Common myeloid progenitor, CD34-positive (primary cell): ENCODE results near the gene TBXAS1.
A peak's percentile ranks its signal among the peaks of the same experiment; 100 is the strongest.

Experiments used
- CTCF ChIA-PET: fragments of 350-600 bp; sonication (Branson Sonifier 250); formaldehyde crosslinking; loops from one replicate; lab custom pipeline; 2021; ENCODE audit warnings: antibody characterized with exemption; lab: Charles Lee
- POLR2A ChIA-PET: fragments of 350-600 bp; sonication (Branson Sonifier 250); formaldehyde crosslinking; loops from one replicate; lab custom pipeline; 2021; ENCODE audit warnings: antibody characterized with exemption; lab: Charles Lee
- DNase-seq, 3 donors: peaks; one replicate each; pipeline versions ENCODE4 v3.0.0 to v3.0.0-alpha.2; 2013
- H3K27ac ChIP-seq, 2 experiments: 1 replicate in 1 of 2; 2 replicates in 1 of 2; pipeline ENCODE4 v1.7.0; 2013; ENCODE audit warnings: inconsistent platforms in 2 of 2, low read length in 2 of 2, mild to moderate bottlenecking in 2 of 2, low read depth in 1 of 2, moderate library complexity in 1 of 2; ENCODE audit not compliant: severe bottlenecking in 2 of 2, insufficient read depth in 1 of 2, poor library complexity in 1 of 2
- H3K27me3 ChIP-seq, 5 experiments: replicated peaks in 2 of 5; 1 replicate in 3 of 5; 2 replicates in 2 of 5; pipeline versions ENCODE4 v1.6.1 to v1.7.0; 2013; ENCODE audit warnings: low read length in 4 of 5, mild to moderate bottlenecking in 2 of 5, moderate library complexity in 2 of 5, inconsistent platforms in 1 of 5; ENCODE audit not compliant: insufficient read depth in 5 of 5, control insufficient read depth in 4 of 5
- H3K36me3 ChIP-seq, 4 experiments: 1 replicate in 2 of 4; 2 replicates in 2 of 4; pipeline versions ENCODE4 v1.6.1 to v1.7.0; 2013; ENCODE audit warnings: low read length in 3 of 4, control low read depth in 1 of 4, mild to moderate bottlenecking in 1 of 4; ENCODE audit not compliant: control insufficient read depth in 4 of 4, insufficient read depth in 4 of 4
- H3K4me1 ChIP-seq, 4 experiments: 1 replicate in 3 of 4; 2 replicates in 1 of 4; pipeline versions ENCODE4 v1.6.1 to v1.7.1; 2013; ENCODE audit warnings: low read length in 3 of 4, mild to moderate bottlenecking in 3 of 4, control low read depth in 1 of 4, inconsistent platforms in 1 of 4, moderate library complexity in 1 of 4; ENCODE audit not compliant: control insufficient read depth in 4 of 4, insufficient read depth in 4 of 4; ENCODE audit errors: control extremely low read depth in 1 of 4
- H3K4me3 ChIP-seq, 7 experiments: 1 replicate in 4 of 7; 2 replicates in 3 of 7; pipeline versions ENCODE4 v1.5.1 to v1.7.0; 2013; ENCODE audit warnings: mild to moderate bottlenecking in 7 of 7, low read length in 6 of 7, moderate library complexity in 6 of 7, inconsistent platforms in 2 of 7, low read depth in 2 of 7, control low read depth in 1 of 7; ENCODE audit not compliant: insufficient read depth in 4 of 7, control insufficient read depth in 1 of 7; ENCODE audit errors: extremely low read depth in 1 of 7
- H3K9me3 ChIP-seq, 5 experiments: 1 replicate in 4 of 5; 2 replicates in 1 of 5; pipeline versions ENCODE4 v1.6.1 to v1.7.1; 2013; ENCODE audit warnings: low read length in 4 of 5, mild to moderate bottlenecking in 2 of 5, inconsistent platforms in 1 of 5, low read depth in 1 of 5, moderate library complexity in 1 of 5; ENCODE audit not compliant: control insufficient read depth in 4 of 5, insufficient read depth in 2 of 5; ENCODE audit errors: control extremely low read depth in 1 of 5
- WGBS: methylation state at CpG from one replicate; pipeline ENCODE4 v1.1.5; 2013; ENCODE audit not compliant: insufficient coverage; 5-methylcytosine and 5-hydroxymethylcytosine counted together

TBXAS1 gene

GRCh38 chr7:139873593-139874301 is 44.7 kb downstream of the TBXAS1 start:
- DNase-seq: no peak
- Histone ChIP-seq H3K4me3 (no peak overlapping the region), H3K27me3 (no peaks in the 10 kb centered on the region), H3K36me3 (peaks cover 7 to 54% (median 32%) of the 10 kb centered on the region in 4 experiments), H3K27ac (no peak overlapping the region), H3K4me1 (peaks cover 0 to 7% (median 4%) of the 10 kb centered on the region in 4 experiments), H3K9me3 (no peaks in the 10 kb centered on the region)
- POLR2A ChIA-PET: no interaction called here
- CTCF ChIA-PET: interaction anchor here (1.0 to 1.1 kb wide), 2 partner anchors 9 to 254 kb away, joined by 3 to 4 read pairs; no protein-coding TSS in a partner anchor
- WGBS: 100% methylated on average over 7 of the region's 8 CpGs

GRCh38 chr7:139874302-139874629 is 45.2 kb downstream of the TBXAS1 start:
- CTCF ChIA-PET: interaction anchor here (1.0 to 1.1 kb wide), 2 partner anchors 9 to 255 kb away, joined by 3 to 4 read pairs; no protein-coding TSS in a partner anchor
- POLR2A ChIA-PET: no interaction called here
- H3K4me3 ChIP-seq: no peak overlapping the region
- H3K27me3 ChIP-seq: no peaks in the 10 kb centered on the region
- peaks cover 0 to 7% (median 4%) of the 10 kb centered on the region in 4 experiments for H3K4me1 ChIP-seq
- no peaks in the 10 kb centered on the region for H3K9me3 ChIP-seq
- H3K27ac ChIP-seq: no peak overlapping the region
- 97% methylated on average over 7 of the region's 9 CpGs for WGBS
- H3K36me3 ChIP-seq: peaks cover 11 to 59% (median 34%) of the 10 kb centered on the region in 4 experiments
- DNase-seq: no peak

- H3K4me1 ChIP-seq: peaks cover 0 to 7% (median 4%) of the 10 kb centered on the region in 4 experiments
- CTCF ChIA-PET: interaction anchor here (1.2 kb wide), 1 partner anchor 17 kb away, joined by 3 read pairs; no protein-coding TSS in a partner anchor
- H3K27me3 ChIP-seq: no peaks in the 10 kb centered on the region
- H3K9me3 ChIP-seq: no peaks in the 10 kb centered on the region
- POLR2A ChIA-PET: no interaction called here
- WGBS: 30% methylated on average over 5 of the region's 7 CpGs
- DNase-seq: peak in 2 of 3 donors; percentile 52 to 61
- peaks cover 11 to 59% (median 40%) of the 10 kb centered on the region in 4 experiments for H3K36me3 ChIP-seq
- no peak overlapping the region for H3K27ac ChIP-seq
- peak overlapping the region in 1 of 7 experiments; percentile 3 for H3K4me3 ChIP-seq
Measured at GRCh38 chr7:139875821-139876241, 46.8 kb downstream of the TBXAS1 start.

- H3K36me3 ChIP-seq: peaks cover 11 to 61% (median 42%) of the 10 kb centered on the region in 4 experiments
- 100% methylated on average over 2 of the region's 8 CpGs for WGBS
- H3K4me1 ChIP-seq: peaks cover 0 to 7% (median 4%) of the 10 kb centered on the region in 4 experiments
- POLR2A ChIA-PET: no interaction called here
- DNase-seq: no peak
- no peaks in the 10 kb centered on the region for H3K27me3 ChIP-seq
- no peak overlapping the region for H3K27ac ChIP-seq
- CTCF ChIA-PET: interaction anchor here (1.1 to 1.2 kb wide), 2 partner anchors 16 to 231 kb away, joined by 3 read pairs; no protein-coding TSS in a partner anchor
- H3K9me3 ChIP-seq: no peaks in the 10 kb centered on the region
- H3K4me3 ChIP-seq: no peak overlapping the region
Measured at GRCh38 chr7:139876622-139877283, 47.7 kb downstream of the TBXAS1 start.

- Histone ChIP-seq H3K9me3 (no peaks in the 10 kb centered on the region), H3K27me3 (no peaks in the 10 kb centered on the region), H3K4me1 (peaks cover 5 to 52% (median 36%) of the 10 kb centered on the region in 4 experiments), H3K27ac (no peak overlapping the region), H3K4me3 (no peak overlapping the region), H3K36me3 (peaks cover 6 to 35% (median 19%) of the 10 kb centered on the region in 4 experiments)
- no peak for DNase-seq
- CTCF ChIA-PET: interaction anchor here (1.0 to 2.1 kb wide), 5 partner anchors 9 to 28 kb away, joined by 3 to 6 read pairs (median 4); no protein-coding TSS in a partner anchor
- POLR2A ChIA-PET: no interaction called here
- 64% methylated on average over 3 of the region's 3 CpGs for WGBS
Measured at GRCh38 chr7:139883814-139884213, 54.8 kb downstream of the TBXAS1 start.

- 84% methylated on average over 7 of the region's 7 CpGs for whole genome bisulfite sequencing
- no peak overlapping the region for H3K4me3 ChIP-seq
- no peaks in the 10 kb centered on the region for H3K9me3 ChIP-seq
- ChIA-PET POLR2A (no interaction called here), CTCF (interaction anchor here (1.0 to 2.1 kb wide), 5 partner anchors 8 to 29 kb away, joined by 4 to 6 read pairs (median 4); no protein-coding TSS in a partner anchor)
- no peaks in the 10 kb centered on the region for H3K27me3 ChIP-seq
- no peak for DNase-seq
- H3K4me1 ChIP-seq: peaks cover 5 to 54% (median 37%) of the 10 kb centered on the region in 4 experiments
- no peak overlapping the region for H3K27ac ChIP-seq
- H3K36me3 ChIP-seq: peaks cover 3 to 34% (median 16%) of the 10 kb centered on the region in 4 experiments
Measured at GRCh38 chr7:139884441-139884840, 55.4 kb downstream of the TBXAS1 start.
